GM18907 (cell line): Measurements from ENCODE around the gene PCMTD2.

ENCODE experiments used
- ATAC-seq: cut with Tn5 transposase; IDR thresholded peaks from one replicate; pipeline ENCODE4 v1.9.1; 2021; ENCODE audit warnings: mild to moderate bottlenecking, moderate library complexity; ENCODE audit not compliant: unreplicated experiment

The PCMTD2 gene

GRCh38 chr20:64254571-64255360, 782 bp upstream of the PCMTD2 start:
- no peak for ATAC-seq

- no peak for ATAC-seq
Observed at GRCh38 chr20:64256282-64256935, 861 bp downstream of the PCMTD2 start.

DNA sequence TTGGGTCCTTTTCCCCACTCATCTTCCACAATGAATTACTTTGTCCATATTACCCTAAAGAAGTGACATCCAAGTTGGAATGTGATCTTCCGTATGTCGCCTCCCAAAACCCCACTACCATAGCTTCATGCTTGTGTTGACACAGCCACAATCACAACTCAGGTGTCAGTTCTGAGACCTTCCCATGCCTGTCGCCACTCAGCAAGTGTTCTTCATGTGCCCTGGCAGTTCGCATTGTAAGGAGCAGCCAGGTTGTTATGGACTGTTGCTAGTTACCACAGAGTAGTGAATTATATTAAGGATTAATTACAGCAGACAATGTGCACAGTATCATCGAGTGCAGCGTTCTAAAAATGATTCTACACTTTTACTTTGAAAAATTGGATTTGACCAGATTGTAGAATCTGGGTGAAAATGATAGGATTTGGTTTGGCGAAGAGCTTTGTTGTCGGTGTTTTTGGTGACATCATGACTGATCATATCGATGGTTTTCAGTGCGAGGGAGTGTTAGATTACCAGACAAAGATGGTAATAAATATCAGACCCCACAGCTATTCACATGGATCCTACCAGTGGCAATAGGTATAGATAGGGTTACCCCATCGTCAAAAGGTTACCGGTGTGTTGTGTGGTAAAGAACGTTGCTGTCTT, 1.7 kb downstream of the PCMTD2 start:
- no peak for ATAC-seq

- no peak for ATAC-seq
Observed at GRCh38 chr20:64258071-64258823, 2.7 kb downstream of the PCMTD2 start.

- no peak for ATAC-seq
Observed at GRCh38 chr20:64260239-64260638, 4.7 kb downstream of the PCMTD2 start.

GRCh38 chr20:64261138-64261537, 5.6 kb downstream of the PCMTD2 start:
- ATAC-seq: no peak

DNA sequence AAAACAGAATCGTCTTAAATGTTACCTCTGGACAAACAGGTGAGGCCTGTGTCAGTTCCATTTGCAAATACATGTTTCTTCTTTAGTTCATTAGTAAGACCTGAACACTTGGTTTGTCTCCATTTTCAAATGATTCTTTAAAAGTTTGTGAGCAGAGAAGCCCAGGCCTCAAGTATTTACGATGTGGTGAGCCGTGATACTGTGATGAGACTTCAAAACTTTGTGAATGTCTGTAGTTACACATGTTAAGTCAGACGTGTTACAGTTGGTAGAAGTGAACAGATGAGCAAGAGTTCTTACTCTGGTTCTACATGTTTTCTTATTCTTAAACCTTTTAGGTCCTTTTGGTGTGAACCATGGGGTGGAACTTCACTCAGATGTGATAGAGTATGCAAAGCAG, 8.5 kb downstream of the PCMTD2 start:
- no peak for ATAC-seq

GRCh38 chr20:64265201-64265600, 9.7 kb downstream of the PCMTD2 start:
- ATAC-seq: no peak

- ATAC-seq: no peak
Observed at GRCh38 chr20:64266988-64267387, 11.4 kb downstream of the PCMTD2 start.

DNA sequence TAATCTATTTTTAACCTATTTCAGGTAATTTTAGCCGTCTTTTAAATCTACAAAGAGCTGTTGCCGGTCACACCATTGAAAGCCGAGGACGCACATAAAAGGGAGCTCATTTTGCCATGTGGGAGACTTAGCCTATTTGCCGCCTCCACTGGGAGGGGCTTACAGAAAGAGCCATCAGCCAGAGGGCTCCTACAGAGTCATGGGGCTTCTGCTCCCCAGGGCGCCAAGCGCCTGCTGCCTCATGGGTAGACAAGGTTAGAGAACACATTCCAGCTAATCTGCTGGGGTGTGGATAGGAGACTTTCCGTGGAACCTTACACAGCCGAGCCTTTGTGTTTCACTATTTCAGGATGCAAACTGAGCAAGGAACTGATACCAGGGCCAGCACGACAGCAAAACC, 12.6 kb downstream of the PCMTD2 start:
- no peak for ATAC-seq

- ATAC-seq: no peak
Observed at GRCh38 chr20:64269604-64270411, 14.3 kb downstream of the PCMTD2 start.

GRCh38 chr20:64271636-64272035, 16.1 kb downstream of the PCMTD2 start:
- no peak for ATAC-seq

- ATAC-seq: no peak
Observed at GRCh38 chr20:64273109-64273508, 17.6 kb downstream of the PCMTD2 start.

DNA sequence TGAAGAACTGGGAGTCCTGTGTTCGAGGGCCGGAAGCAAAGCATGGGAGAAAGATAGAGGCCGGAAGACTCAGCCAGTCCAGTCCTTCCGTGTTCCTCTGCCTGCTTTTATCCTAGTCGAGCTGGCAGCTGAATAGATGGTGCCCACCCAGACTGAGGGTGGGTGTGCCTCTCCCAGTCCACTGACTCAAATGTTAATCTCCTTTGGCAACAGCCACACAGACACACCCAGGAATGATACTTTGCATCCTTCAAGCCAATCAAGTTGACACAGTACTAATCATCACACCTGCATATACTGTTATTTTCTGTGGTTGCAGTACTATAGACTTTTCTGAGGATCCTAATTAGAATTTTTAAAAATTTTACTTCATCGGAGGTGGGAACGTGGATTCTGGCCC, 21.3 kb downstream of the PCMTD2 start:
- no peak for ATAC-seq

DNA sequence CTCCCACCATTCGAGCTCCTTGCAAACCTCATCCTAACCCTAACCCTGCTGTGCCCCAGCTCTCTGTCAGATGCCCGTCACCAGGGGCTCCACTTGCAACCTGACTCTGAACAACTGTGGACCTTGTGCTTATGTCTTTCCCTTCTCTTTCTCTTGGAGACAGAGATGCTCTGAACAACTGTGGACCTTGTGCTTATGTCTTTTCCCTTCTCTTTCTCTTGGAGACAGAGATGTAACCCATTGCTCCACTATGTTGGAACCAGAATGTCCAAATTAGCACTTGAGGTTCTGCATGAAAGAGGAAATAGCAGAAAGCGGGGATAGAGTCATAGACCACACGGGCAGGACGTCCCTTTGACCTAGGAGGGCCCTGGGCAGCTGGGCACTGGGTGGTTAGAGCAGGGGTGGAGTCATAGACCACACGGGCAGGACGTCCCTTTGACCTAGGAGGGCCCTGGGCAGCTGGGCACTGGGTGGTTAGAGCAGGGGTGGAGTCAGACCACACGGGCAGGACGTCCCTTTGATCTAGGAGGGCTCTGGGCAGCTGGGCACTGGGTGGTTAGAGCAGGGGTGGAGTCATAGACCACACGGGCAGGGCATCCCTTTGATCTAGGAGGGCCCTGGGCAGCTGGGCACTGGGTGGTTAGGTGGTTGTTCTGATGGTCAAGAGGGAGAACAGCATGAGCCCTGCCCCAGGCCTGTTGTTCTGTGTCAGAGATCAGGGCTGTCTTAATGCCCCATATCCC, 22.2 kb downstream of the PCMTD2 start:
- ATAC-seq: no peak

DNA sequence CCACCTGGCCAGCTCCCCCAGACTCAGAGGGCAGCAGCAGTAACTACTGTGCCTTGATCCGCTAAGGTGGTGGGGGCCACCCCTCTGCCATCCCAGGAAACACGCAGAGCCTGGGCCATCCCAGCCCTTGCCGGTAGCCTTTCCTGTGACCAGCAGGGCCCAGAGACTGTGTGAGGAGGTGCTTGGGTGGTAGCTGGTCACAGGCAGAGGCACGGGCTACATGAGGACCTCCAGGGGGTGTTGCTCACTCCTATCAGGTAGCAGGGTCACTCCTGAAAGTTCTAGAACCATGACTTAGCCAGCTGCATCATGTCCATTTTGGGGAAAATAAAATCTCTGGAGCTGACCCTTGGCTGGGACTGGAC, 22.8 kb downstream of the PCMTD2 start:
- ATAC-seq: no peak

- no peak for ATAC-seq
Observed at GRCh38 chr20:64279826-64280459, 24.4 kb downstream of the PCMTD2 start.

DNA sequence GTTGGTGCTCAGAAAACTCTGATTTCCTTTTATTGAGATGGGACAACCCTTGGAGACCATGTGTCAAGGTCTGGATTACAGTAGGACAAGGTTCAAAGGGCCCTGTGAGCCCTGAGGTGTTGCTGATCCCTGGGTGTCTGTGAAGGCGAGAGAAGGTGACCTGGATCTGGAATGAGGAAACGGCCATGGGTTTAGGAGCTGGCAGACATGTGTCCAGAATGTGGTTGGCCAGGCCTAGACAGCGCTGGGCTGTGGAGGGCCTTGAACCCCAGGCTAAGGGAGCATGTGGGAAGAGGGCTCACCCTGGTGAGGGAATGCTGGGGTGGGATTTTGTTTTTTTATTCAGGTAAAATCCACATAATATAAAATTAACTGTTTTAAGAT, 24.9 kb downstream of the PCMTD2 start:
- ATAC-seq: no peak

GRCh38 chr20:64283646-64284045, 28.1 kb downstream of the PCMTD2 start:
- no peak for ATAC-seq
